Transverse colon (tissue), 3 donors: Measurements from ENCODE around the gene MGAT2.

Source experiments
- POLR2A ChIP-seq: fragments of 450-650 bp; IDR thresholded peaks from one replicate; pipeline ENCODE4 v1.6.1; 2016; ENCODE audit warnings: antibody characterized with exemption, mild to moderate bottlenecking, moderate library complexity
- POLR2AphosphoS5 ChIP-seq, 3 donors: sonication (generic); formaldehyde crosslinking; IDR thresholded peaks; one replicate each; pipeline ENCODE4 v1.6.1; 2016; ENCODE audit warnings: antibody characterized with exemption in 3 of 3

DNA sequence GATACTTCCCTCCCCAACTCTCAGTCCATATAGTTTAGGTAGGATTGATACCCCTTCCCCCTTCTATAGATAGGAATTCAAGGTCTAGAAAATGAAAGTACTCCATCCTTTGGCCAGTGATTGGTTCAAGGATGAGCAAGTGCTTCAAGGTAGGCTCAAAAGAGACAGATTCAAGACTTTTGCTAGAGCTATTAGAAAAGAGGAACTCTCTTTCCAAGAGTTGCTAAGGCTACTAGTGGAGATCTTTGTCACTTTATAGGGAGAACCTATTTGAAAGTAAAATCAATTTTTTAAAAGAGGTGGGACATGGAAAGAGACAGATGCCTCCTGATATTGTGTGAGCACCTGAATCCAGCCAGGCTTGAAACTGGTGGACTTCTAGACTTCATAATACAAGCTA is 49.9 kb downstream of the MGAT2 start:
- no peak for TF ChIP-seq POLR2AphosphoS5 (IDR thresholded peaks at IDR 0.05)
- no peak for TF ChIP-seq POLR2A
